Measurements from ENCODE around the gene LSAMP.

The LSAMP gene

GRCh38 chr3:115832265-115832664, 613.0 kb downstream of the LSAMP start:
- Histone ChIP-seq H3F3A (ENCODE audit: low read depth) (no peaks in the 10 kb centered on the region), H3K4me1 (ENCODE audit: insufficient read depth, low read length, poor library complexity, severe bottlenecking) (no peaks in the 10 kb centered on the region), H3K4me3 (ENCODE audit: low read length, poor library complexity, severe bottlenecking) (no peak overlapping the region), H3K9ac (ENCODE audit: low read depth, low read length, poor library complexity, severe bottlenecking) (no peak overlapping the region), H3K9me2 (replicated peaks; ENCODE audit: low read depth, low read length) (no peaks in the 10 kb centered on the region), H3K9me3 (ENCODE audit: insufficient read depth, low read depth, low read length) (no peaks in the 10 kb centered on the region), H3K4me2 (ENCODE audit: low read depth, low read length, poor library complexity, severe bottlenecking) (no peak overlapping the region), H3K79me2 (ENCODE audit: insufficient read depth, low read length) (no peaks in the 10 kb centered on the region), H3K36me3 (ENCODE audit: insufficient read depth, low read length) (no peaks in the 10 kb centered on the region), H2AFZ (ENCODE audit: low read length) (no peak overlapping the region), H4K20me1 (ENCODE audit: insufficient read depth, low read length, poor library complexity, severe bottlenecking) (no peaks in the 10 kb centered on the region), H3K27me3 (ENCODE audit: insufficient read depth, low read length, poor library complexity, severe bottlenecking) (no peaks in the 10 kb centered on the region)
- TF ChIP-seq EZH2phosphoT487 (IDR thresholded peaks at IDR 0.05; ENCODE audit: borderline replicate concordance) (no peak), CTCF (conservative IDR thresholded peaks at IDR 0.05; ENCODE audit: low read length) (no peak)

- H2AFZ ChIP-seq (ENCODE audit: low read length), result no peak overlapping the region
- TF ChIP-seq EZH2phosphoT487 (IDR thresholded peaks at IDR 0.05; ENCODE audit: borderline replicate concordance) (no peak), CTCF (conservative IDR thresholded peaks at IDR 0.05; ENCODE audit: low read length) (no peak)
Measured at GRCh38 chr3:115831864-115832263, 613.4 kb downstream of the LSAMP start.

GRCh38 chr3:115830764-115831395, 614.4 kb downstream of the LSAMP start:
- H3K4me3 ChIP-seq (ENCODE audit: low read length, poor library complexity, severe bottlenecking), result no peak overlapping the region
- H2AFZ ChIP-seq (ENCODE audit: low read length), result no peak overlapping the region
- no peak for TF ChIP-seq EZH2phosphoT487 (IDR thresholded peaks at IDR 0.05; ENCODE audit: borderline replicate concordance)
- no peak for TF ChIP-seq CTCF (conservative IDR thresholded peaks at IDR 0.05; ENCODE audit: low read length)

More at GRCh38 chr3:115831864-115832263, 613.4 kb downstream of the LSAMP start:
- Histone ChIP-seq H4K20me1 (ENCODE audit: insufficient read depth, low read length, poor library complexity, severe bottlenecking) (no peaks in the 10 kb centered on the region), H3K9me3 (ENCODE audit: insufficient read depth, low read depth, low read length) (no peaks in the 10 kb centered on the region), H3K4me3 (ENCODE audit: low read length, poor library complexity, severe bottlenecking) (no peak overlapping the region), H3K36me3 (ENCODE audit: insufficient read depth, low read length) (no peaks in the 10 kb centered on the region), H3K27me3 (ENCODE audit: insufficient read depth, low read length, poor library complexity, severe bottlenecking) (no peaks in the 10 kb centered on the region), H3K9ac (ENCODE audit: low read depth, low read length, poor library complexity, severe bottlenecking) (no peak overlapping the region), H3K4me1 (ENCODE audit: insufficient read depth, low read length, poor library complexity, severe bottlenecking) (no peaks in the 10 kb centered on the region), H3K79me2 (ENCODE audit: insufficient read depth, low read length) (no peaks in the 10 kb centered on the region), H3K9me2 (replicated peaks; ENCODE audit: low read depth, low read length) (no peaks in the 10 kb centered on the region), H3K4me2 (ENCODE audit: low read depth, low read length, poor library complexity, severe bottlenecking) (no peak overlapping the region), H3F3A (ENCODE audit: low read depth) (no peaks in the 10 kb centered on the region)

More at GRCh38 chr3:115830764-115831395, 614.4 kb downstream of the LSAMP start:
- Histone ChIP-seq H3K79me2 (ENCODE audit: insufficient read depth, low read length) (no peaks in the 10 kb centered on the region), H3K27me3 (ENCODE audit: insufficient read depth, low read length, poor library complexity, severe bottlenecking) (no peaks in the 10 kb centered on the region), H3K9ac (ENCODE audit: low read depth, low read length, poor library complexity, severe bottlenecking) (no peak overlapping the region), H3K9me2 (replicated peaks; ENCODE audit: low read depth, low read length) (no peaks in the 10 kb centered on the region), H3F3A (ENCODE audit: low read depth) (no peaks in the 10 kb centered on the region), H4K20me1 (ENCODE audit: insufficient read depth, low read length, poor library complexity, severe bottlenecking) (no peaks in the 10 kb centered on the region), H3K36me3 (ENCODE audit: insufficient read depth, low read length) (no peaks in the 10 kb centered on the region), H3K4me2 (ENCODE audit: low read depth, low read length, poor library complexity, severe bottlenecking) (no peak overlapping the region), H3K9me3 (ENCODE audit: insufficient read depth, low read depth, low read length) (no peaks in the 10 kb centered on the region), H3K4me1 (ENCODE audit: insufficient read depth, low read length, poor library complexity, severe bottlenecking) (no peaks in the 10 kb centered on the region)
